Measurements from ENCODE around the gene KIF5B.
"Not testable (repeated sequence)": the region's sequence is repeated elsewhere in the genome, so short reads cannot be mapped to it uniquely, and the experiment has no call there.

Gene KIF5B

DNA sequence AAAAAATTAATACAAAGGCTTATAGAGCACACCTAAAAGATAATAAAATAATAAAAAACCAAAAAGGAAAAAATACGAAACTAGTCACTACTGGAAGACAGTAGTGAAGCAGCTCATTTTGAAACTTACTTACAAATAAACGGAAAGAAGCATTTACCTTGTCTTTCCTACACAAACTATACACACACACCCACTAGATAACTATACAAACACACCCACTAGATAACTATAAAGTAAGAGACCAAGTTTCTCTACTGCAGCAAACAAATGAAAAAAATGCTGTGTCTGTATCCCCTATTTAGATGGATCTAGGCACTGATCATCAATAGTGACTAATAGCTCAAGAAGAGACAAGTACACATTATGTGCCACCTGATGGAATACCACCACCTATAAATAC lies 49.2 kb downstream of the KIF5B start:
- no peak for DNase-seq (ENCODE audit: low read depth)

GRCh38 chr10:32005050-32005449 lies 51.2 kb downstream of the KIF5B start:
- DNase-seq (ENCODE audit: low read depth): peak; percentile 71

DNA sequence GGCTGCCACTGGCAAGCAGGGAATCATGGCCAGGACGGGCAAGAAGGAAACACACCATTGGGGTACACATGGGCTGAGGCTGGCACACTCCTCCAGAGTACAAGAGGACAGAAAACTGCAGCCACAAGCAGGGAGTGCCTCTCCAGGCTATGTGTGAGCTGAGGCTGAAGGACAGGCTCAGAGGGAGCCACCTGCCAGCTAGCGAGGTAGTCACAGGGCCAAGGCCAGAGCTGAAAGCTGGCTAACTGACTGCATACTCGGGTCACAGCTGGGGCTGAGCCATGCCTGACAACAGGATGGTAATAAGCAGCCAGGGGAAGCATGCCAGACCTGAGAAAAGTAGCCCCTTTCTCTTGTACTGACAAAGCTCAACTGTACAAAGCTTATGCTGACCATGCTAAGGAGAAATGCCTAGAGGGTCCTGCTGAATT lies 52.0 kb downstream of the KIF5B start:
- peak; percentile 6 for DNase-seq (ENCODE audit: low read depth)

- DNase-seq (ENCODE audit: low read depth): no peak
Measured at GRCh38 chr10:32002531-32002930, 53.7 kb downstream of the KIF5B start.

GRCh38 chr10:32000937-32001336 lies 55.3 kb downstream of the KIF5B start:
- peak; percentile 51 for DNase-seq (ENCODE audit: low read depth)

DNA sequence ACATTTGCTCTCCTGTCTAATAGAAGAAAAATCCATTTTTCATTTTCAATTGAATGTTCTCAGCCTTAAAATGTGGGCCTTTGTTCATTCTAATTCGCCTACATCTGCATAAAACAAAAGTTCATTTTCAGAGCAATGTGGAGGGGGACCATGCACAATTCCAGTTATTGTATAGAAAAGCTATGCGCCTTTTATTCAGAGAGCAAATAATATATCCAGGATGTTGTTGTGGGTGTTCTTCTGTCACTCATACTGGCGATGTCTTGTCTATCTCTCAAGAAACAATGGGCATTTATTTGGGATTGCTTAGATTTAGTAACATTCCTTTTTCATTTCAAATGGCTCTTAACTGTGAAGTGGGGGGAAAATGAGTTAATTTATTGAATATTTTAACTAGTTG lies 56.4 kb downstream of the KIF5B start:
- no peak for DNase-seq (ENCODE audit: low read depth)

GRCh38 chr10:31999070-31999660 lies 57.1 kb downstream of the KIF5B start:
- peak; percentile 49 for DNase-seq (ENCODE audit: low read depth)

- no peak for DNase-seq (ENCODE audit: low read depth)
Measured at GRCh38 chr10:31994926-31995325, 61.3 kb downstream of the KIF5B start.

GRCh38 chr10:31990937-31991336 lies 65.3 kb downstream of the KIF5B start:
- DNase-seq (ENCODE audit: low read depth): no peak

GRCh38 chr10:31987786-31988185 lies 68.4 kb downstream of the KIF5B start:
- DNase-seq (ENCODE audit: low read depth): peak; percentile 50

GRCh38 chr10:31982111-31982510 lies 74.1 kb downstream of the KIF5B start:
- DNase-seq (ENCODE audit: low read depth): no peak

GRCh38 chr10:31980471-31980870 lies 75.8 kb downstream of the KIF5B start:
- no peak for DNase-seq (ENCODE audit: low read depth)

DNA sequence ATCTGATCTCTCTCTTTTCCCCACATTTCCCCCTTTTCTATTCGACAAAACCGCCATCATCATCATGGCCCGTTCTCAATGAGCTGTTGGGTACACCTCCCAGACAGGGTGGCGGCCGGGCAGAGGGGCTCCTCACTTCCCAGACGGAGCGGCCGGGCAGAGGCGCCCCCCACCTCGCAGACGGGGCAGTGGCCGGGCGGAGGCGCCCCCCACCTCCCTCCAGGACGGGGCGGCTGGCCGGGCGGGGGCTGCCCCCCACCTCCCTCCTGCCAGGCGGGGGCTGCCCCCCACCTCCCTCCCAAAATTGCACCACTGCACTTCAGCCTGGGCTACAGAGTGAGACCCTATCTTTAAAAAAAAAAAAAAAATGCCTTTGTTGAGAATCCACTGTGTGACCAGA lies 77.2 kb downstream of the KIF5B start:
- DNase-seq (ENCODE audit: low read depth): not testable (repeated sequence)

DNA sequence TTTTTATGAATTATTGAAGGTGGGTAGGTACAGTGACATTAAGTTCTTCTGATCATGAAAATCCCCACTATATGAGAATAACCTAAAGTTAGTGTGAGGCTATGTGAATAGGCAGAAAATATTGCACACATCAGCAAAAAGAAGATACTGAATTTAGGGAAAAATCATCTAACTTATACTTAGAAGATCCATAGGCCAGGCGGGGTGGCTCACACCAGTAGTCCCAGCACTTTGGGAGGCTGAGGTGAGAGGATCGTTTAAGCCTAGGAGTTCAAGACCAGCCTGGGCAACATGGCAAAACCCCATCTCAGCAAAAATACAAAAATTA lies 78.1 kb downstream of the KIF5B start:
- DNase-seq (ENCODE audit: low read depth): no peak

- DNase-seq (ENCODE audit: low read depth): peak; percentile 85
Measured at GRCh38 chr10:31977440-31978155, 78.6 kb downstream of the KIF5B start.

DNA sequence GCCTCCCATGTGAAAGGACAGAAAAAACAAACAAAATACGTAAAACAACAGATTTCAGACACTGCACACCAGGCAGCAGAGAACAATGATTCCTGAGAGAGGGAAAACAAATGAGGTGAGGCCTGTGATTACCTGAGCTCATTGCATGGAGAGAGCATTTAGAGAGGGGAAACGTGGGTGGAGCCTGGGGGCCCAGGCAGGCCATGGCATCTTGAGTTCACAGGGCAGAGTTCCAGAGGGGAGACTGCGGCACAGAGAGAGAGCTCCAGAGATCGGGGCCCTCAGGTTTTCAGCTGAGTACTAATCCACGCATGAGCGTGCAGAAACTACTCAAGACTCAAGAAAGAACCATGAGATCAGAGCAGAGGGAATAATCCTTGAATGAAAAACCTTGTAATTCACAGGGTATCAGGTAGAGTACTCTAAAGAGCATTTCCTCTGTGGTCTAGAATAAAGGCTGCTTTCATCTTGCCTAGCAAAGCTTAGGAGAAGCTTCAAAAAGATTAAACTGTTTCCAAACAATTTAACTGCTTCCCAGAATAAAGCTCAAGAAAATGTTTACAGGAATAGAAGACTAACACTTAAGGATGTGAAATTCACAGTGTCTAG lies 81.0 kb downstream of the KIF5B start:
- DNase-seq (ENCODE audit: low read depth): no peak

GRCh38 chr10:31974434-31975124 lies 81.6 kb downstream of the KIF5B start:
- peak; percentile 73 for DNase-seq (ENCODE audit: low read depth)

- no peak for DNase-seq (ENCODE audit: low read depth)
Measured at GRCh38 chr10:31972519-31973041, 83.6 kb downstream of the KIF5B start.

DNA sequence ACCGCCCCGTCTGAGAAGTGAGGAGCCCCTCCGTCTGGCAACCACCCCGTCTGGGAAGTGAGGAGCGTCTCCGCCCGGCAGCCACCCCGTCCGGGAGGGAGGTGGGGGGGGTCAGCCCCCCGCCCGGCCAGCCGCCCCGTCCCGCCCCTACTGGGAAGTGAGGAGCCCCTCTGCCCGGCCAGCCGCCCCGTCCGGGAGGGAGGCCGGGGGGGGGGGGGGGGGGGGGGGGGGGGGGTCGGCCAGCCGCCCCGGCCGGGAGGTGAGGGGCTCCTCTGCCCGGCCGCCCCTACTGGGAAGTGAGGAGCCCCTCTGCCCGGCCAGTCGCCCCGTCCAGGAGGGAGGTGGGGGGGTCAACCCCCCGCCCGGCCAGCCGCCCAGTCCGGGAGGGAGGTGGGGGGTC lies 86.4 kb downstream of the KIF5B start:
- not testable (repeated sequence) for DNase-seq (ENCODE audit: low read depth)

- DNase-seq (ENCODE audit: low read depth): no peak
Measured at GRCh38 chr10:31963589-31963980, 92.6 kb downstream of the KIF5B start.

GRCh38 chr10:31962826-31963588 lies 93.2 kb downstream of the KIF5B start:
- no peak for DNase-seq (ENCODE audit: low read depth)

Data from ELR (cell line).